NCI-H2196 (cell line): ENCODE data around the gene COL4A6.

Experiments
- DNase-seq: peaks from one replicate; lab custom pipeline; 2025; ENCODE audit not compliant: unreplicated experiment; lab: John Stamatoyannopoulos, UW

COL4A6 gene

DNA sequence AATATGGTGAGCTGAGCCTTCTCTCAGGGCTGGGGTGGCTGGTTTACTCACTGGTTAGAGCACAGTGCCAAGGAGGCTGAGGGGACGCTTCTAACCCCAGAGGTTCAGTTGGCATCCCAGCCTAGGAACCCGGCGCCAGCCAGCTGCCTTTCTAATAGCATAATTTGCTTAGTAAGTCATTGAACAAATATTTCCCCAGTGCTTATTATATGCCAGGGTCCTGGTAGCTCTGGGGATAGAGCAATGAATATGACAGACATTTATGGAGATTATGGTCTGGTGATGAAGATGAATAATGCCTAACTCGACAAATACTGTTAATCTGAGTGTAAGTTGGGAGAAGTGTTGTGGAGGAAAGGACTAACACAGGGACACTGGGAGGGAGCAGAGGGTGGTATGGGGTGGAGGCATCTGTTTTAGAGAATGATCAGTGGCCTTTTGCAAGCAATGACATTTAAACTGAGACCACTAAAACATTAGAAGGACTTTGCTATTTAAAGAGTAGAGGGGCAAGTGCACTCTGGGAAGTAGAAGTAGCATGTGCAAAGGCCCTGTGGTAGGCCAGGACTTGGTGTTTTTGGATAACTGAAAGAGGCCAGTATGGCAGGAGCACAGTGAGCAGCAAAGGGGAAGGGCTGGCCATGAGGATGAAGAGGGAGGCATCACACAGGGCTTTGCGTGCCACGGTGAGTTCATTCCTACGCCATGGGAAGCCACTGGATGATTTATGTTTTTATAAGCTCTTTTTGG is 274.7 kb downstream of the COL4A6 start:
- DNase-seq, result no peak

DNA sequence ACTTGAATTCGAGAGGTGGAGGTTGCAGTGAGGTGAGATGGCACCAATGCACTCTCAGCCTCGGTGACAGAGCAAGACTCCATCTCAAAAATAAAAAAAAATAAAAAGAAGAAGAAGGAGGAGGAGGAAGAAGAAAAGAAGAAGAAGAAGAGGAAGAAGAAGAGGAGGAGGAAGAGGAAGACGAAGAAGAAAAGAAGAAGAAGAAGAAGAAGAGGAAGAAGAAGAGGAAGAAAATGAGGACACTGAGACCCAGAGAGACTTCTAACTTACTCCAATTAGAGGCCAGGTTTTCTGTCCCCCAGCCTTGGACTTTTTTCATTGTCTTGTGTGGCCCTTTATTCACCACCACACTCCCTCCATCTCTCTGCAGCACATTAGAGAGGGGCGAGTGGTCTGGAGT is 276.0 kb downstream of the COL4A6 start:
- DNase-seq, result no peak

DNA sequence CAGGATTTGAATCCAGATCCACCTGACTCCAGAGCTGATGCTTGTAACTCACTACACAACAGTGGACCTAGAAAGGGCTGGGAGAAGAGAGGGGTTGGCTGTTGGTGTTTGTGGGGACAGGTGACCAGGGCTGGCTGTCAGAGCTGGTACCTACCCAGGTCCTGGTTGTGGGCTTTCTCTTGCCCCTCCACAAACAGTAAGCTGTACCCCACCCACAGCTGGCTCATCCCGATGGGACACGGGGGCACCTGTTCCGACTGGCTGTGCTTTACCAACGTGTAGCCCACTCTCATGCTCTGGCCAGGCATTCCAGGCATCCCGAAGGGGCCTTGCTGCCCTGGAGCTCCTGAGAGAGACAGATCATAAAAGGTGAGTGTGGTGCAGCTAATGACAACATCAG is 277.9 kb downstream of the COL4A6 start:
- no peak for DNase-seq

DNA sequence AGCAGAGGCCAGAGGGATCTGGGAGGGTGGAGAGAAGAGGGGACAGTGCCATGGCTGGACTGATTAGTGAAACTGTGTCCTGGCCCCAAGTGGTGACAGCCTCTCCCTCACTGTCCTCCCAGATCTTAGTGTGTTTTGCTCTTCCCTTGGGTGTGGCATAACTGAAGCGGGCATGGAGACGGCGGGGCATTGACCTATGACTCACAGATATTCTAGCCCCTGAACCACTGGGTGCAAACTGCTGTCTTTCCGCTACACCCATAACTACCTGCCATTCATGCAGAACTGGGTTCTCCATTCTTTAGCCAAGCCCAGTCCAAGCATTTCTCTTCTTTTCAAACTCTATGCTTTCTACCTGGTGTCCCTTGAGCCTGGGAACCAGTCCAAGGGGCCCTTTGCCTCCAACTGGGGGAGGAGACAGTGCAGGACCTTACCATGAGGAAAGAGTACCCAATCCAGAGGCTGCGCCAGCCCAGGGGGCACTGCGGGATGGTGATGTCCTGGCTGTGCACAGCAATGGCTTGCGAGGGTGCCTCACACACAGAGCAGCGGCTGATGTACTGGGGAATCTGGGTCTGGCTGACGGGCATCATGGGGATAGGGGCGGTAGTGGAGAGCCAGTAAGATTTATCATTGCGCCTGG is 279.1 kb downstream of the COL4A6 start:
- DNase-seq, result no peak

DNA sequence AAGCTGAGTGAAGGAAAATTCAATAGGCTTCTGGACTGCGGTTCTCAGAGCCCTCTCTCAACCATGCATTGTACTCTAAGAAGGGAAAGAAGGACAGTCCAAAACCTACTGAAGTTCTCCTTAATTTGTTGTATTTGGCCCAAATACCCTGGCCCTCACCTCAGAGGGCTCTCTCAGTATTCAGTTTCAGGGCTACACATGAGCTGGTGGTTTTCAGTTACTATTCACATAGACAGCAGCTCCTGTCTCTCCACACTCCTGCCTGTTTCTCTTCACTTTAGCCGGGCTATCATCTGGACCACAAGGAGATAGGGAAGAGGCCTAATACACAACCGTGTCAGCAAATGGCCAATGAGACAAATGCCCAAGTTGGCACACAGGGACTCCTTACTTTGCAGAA is 280.6 kb downstream of the COL4A6 start:
- DNase-seq, result no peak

DNA sequence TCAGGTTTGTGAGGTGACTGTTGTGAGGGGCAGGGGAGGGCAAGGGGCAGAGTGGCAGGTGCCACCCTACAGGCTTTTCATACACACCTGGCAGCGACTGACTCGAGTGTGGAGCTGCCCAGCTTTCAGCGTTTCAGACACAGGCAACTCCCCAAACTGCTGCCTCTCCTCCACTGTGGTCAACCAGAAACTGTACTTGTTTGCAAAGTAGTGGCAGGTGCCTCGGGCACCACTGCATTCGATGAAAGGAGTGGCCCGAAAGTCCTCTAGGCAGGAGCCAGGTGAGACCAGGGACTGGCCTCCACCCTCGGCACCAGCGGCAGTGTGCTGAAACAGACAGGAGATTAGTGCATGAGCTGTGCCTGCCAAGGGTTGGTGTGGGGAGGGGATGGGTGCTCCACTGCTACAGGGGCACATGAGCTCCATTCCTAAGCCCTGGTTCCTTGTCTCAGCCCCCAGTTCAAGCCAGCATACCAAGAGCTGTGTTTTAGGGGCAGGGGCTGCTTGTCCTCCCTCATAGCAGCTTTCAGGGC is 281.2 kb downstream of the COL4A6 start:
- no peak for DNase-seq

DNA sequence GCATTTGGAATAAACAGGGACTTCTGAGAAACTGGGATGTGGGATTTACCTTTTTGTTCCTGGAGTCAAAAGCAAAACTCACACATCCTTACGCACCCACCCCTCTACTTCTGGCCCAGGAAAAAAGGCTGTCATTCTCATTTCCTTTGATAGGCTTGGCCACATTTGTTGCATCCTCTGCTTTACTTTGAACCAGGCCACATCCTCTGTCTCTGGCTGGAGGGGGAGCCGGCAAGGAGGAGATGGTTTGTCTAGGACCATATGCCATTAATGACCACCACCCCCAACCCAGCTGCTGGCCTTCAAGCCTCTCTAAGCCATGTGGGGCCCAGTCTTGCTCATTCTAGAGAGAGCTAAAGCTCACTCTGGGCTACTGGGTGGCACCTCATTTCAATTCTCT is 282.1 kb downstream of the COL4A6 start:
- no peak for DNase-seq

DNA sequence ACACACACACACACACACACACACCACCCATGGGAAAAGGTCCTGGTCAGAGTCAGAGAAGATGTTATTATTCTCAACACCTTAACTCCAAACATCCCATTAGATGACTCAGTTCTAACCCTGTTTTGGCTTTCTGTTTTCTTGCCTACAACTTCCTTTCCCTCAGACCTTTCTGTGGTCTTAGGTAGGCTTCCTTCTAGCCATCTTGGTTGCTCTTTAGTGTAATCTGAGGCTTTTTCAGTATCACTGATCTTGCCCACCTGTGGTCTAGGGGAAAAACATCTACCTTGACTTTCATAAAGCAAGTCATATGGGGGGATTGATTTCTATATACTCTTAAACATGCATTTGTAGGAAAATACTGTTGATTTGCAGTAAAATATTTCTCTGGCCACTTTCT is 289.7 kb downstream of the COL4A6 start:
- DNase-seq, result no peak

DNA sequence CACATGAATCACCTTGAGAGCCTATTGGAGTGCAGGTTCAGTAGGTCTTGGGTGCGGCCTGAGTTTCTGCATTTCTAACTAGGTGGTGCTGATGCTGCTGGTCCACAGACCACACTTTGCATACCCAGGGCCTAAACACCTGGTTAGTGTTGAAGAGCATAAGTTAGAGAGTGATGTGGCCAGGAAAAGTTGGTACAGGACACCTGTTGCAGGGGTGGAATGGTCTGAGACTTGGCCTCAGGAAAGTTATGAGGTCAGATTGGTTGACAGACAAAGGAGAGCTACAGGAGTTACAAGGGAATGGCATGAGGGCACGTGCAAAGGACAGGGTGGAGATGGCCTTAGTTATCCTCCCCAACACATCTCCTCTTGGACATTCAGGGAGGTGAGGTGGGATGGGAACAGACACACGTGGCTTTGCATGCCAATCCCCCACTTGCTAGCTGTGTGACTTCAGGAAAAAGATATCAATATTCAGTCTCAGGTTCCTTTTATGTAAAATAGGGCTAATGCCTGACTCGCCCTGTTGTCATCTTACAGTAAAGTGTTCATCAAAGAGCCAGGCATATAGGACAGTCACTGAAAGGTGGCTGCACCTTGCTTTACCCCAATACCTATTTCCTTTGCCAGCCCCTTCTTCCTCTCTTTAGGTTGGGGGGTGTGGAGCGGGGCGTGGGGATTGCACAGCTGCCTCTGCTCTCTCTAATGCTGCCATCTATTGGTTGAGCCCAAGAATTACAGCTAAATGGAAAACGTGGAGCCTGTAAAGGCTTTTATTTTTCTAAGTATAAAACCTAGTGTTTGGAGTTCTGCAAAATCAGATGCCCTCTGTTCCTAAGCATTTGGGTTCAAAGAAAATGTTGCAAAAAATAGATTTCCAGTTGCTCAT is 299.2 kb downstream of the COL4A6 start:
- DNase-seq, result no peak

DNA sequence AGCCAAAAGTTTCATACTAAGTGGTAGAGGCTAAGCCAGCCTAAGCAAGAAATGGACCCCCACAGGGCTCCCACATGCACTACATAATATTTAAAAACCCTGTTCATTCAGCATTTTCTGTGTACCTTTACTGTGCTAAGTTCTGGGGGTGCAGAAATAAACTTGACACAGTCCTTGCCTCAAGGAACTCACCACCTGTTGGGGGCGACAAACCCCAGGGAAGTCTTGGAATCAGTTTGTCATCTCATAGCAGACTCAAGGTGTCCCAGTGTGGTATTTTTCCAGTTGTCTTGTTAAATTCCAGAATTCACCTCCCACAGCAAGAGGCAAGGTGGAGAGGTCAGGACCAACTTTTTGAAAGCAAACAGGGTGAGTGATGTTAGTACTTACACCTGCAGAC is 303.5 kb downstream of the COL4A6 start:
- DNase-seq, result no peak

DNA sequence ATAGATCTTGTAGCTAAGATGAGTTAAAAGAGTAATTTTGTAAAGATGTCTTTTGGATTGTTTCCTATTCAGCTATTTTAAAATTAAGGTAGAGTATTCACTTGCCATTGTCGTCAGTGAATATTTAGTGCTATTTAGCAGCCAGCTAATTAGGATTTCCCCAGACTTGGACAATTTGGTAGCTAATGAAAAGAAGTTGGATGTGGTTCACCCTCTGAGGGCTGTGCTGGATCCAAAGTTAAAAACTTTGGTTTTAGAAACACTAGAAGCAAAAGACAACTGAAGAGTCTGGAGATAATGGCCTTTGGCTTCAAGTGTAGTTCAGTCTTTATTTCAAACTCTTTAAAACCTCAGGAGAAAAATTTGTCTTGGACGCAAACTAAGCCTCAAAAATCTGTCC is 305.3 kb downstream of the COL4A6 start:
- no peak for DNase-seq

DNA sequence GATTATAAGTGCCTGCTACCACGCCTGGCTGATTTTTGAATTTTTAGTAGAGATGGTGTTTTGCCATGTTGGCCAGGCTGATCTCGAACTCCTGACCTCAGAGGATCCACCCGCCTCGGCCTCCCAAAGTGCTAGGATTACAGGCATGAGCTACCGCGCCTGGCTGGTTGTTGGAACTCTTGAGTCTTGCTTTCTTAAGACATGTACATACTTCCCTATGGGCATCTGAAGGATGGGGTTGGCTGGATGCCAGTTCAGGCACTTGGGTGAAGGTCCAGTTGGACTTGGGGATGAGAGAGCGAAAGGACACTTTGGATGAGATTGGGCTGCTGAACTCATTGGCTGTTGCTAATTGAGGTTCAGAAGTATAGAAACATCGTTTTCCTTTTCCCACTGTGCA is 306.2 kb downstream of the COL4A6 start:
- no peak for DNase-seq

DNA sequence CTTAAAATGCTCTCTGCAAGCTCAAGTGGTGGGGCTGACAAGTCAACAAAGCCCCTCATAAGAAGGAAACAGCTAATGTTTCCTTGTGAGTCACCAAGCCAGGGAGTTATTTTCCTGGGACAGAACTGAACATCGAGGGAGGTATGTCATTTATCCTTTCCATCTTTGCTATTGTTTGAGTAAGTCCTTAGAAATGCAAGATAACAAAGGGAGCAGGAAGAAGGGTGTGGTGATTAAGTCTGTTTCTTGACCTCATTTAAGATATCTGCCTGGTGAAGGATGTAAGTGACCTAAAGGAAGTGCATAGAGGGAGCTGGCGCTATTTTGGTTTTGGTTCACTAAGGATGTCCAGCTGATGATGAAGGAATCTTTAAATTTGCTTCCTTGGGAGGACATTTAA is 306.8 kb downstream of the COL4A6 start:
- DNase-seq, result no peak

DNA sequence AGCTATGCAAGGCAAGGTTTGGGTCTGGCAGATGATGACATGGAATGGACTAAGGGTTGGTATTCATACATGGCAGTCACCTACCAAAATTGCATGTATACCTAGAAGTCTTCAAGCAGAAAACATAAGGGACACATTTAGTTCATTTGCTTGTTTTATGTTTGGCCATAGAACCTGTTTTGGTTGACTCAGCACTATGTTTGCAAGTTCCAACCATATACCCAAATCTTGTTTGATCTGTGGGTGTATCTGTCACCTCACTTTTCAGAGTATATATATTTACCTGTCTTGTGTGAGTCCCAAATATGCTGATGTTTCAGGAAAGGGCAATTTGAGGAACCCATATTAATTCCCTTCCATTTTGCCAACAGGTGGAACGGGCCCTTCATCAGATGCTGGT is 307.3 kb downstream of the COL4A6 start:
- DNase-seq, result no peak

DNA sequence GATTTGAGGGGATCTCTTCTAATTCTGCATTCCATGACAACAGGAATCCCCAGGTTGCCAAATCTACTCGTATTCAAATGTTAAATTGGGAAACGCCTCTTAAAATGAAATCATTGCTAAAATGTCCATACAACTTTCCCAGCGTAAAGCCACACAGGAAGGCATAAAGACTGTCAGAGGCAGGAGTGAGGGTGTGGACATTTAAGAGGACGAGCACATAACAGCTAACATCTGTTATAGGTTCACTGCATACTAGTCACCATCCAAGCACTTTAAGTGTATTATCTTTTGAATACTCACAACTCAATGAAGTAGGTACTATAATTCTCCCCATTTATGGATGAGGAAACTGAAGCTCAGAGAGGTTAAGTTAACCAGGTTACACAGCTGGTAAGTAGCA is 311.1 kb downstream of the COL4A6 start:
- DNase-seq, result no peak

DNA sequence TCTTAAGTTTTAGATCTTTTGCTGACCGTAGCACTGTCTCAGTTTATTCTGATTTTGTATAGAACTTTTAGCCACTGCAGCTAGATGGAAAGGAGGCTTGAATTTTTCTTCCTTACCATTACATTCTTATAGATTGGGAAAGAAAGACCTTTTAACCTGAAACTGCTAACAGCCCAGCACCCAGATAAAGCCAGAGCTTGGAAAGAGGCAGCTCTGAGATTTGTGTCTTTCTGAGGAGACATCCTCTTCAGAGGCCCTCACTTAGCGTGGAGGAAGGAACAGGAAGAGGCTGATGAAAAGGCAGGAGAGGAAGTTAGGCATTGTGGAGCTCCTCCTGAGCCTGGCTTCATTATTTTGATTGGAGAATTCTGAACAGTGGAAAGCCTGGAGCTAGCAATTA is 311.6 kb downstream of the COL4A6 start:
- DNase-seq, result no peak

DNA sequence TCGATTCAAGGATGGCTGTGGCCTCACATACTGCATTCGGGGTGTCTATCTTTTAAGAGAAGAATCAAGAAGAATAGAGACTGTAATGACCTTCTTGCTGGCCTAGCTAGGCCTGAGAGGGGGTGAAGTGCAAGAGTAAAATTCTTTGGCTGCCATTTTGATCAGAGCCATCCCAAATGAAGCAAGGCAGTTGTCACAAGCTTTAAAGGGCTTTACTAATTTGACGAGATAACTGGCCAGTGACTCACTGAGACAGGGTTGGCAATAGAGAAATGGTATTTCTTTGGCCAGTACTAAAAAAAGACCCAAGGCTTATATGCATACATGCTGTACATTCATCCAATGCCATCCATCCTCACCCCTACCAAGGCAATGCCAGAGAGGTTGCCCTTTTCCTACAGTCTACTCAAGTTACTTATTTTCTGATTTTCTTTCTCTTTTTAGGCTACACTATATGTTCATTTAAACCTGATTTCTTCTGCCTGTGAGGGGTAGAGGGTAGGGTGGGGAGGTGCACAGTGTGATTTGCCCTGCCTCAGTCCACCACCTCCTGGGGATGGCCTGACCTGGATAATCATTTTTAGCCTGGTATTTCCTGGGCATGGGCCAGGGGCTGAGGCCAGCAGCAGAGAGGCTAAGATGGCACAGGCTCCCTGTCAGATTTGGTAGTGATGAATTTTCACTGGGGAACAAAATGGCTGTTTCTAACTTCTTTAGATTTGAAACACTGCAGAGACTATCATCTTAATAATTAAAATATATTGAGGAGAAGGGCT is 314.4 kb downstream of the COL4A6 start:
- DNase-seq, result no peak

DNA sequence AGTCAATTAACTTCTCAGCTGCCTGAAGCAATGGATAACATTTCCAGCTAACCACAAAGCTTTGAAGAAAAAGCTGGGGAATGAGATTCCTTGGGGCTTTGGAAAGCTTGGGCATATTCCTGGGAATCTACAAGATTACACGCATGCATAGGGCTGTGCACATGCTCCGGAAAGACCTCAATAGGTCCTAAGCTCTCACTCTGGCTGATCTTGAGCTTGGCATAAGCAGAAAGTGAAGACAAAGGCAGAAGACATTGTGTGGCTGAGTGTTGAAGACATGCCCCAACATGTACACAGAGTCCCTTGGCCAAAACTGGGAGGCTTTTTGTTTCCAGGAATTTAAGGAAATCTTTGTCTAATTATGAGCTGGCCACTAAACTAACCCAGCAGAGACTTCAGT is 315.5 kb downstream of the COL4A6 start:
- no peak for DNase-seq

DNA sequence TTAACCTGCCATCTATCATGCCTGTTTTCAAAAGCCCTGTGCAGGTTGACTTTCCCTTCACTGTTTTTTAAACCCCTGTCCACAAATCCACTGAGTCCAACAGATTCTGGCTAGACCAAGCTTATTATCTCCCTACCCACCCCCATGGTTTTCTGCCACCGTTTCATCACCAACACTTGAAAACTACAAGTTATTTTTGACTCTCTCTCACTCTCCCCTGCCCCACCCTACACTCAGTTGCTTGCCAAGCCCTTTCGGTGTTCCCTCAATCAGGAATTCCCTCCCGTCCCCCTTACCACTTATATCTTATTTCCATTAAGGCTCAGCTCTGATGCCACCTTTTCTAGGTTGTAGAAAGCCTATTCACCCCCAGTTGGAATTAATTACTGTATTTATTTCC is 316.9 kb downstream of the COL4A6 start:
- DNase-seq, result no peak

DNA sequence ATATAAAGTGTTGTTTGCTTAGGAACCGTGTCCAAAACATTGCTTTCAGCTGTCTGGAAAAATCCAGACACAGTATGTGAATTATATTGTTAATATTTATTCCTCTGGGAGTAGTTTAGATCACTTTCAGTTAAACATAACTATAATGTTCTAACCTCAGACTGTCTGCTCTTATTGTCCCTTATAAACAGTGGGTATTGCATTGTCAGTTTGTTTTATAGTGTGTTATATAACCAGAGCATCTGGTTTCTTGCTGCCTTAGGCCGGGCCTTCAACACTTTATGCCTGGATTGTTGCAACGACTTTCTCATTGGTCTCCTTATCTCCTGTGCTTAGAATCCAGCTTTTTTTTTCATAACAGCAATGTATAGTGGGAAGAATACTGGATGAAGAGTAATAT is 320.2 kb downstream of the COL4A6 start:
- no peak for DNase-seq

DNA sequence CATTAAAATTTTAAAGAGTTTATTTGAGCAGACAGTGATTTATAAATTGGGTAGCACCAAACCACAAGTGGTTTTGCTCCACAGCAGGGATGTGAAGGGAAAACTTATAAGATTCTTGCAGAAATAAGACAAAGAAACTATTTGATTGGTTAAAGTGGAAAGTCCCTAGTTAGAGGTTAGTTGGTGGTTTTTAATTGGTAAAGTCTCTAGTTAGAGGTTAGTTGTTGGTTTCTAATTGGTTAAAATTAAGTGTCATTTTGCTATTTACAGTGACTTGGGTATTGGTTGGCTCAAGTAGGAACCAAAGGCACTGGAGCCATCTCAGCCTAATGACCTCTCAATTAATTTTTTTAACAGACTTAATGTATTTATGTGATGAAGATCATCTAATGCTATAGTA is 323.7 kb downstream of the COL4A6 start:
- no peak for DNase-seq
